Effector memory CD8-positive, alpha-beta T cell (primary cell): ENCODE results near the gene ANKRD53.

ENCODE experiments used
- ATAC-seq: fragments of 150-1000 bp; cut with Tn5 transposase; replicated peaks from 2 replicates; pipeline ENCODE4 v1.10.0; 2021; ENCODE audit warnings: mild to moderate bottlenecking, moderate library complexity
- DNase-seq, 3 experiments: peaks; one replicate each; pipeline ENCODE4 v3.0.0; 2021
- H3K27ac Mint-ChIP-seq, 2 donors: one replicate each; pipeline ENCODE4 v1.8.0; 2022; ENCODE audit warnings: mild to moderate bottlenecking in 2 of 2, mixed read lengths in 2 of 2, moderate library complexity in 2 of 2
- H3K27me3 Mint-ChIP-seq, 2 donors: one replicate each; pipeline ENCODE4 v1.8.0; 2022; ENCODE audit warnings: mixed read lengths in 2 of 2
- H3K36me3 Mint-ChIP-seq: one replicate; pipeline ENCODE4 v1.8.0; 2022; ENCODE audit warnings: mild to moderate bottlenecking, moderate library complexity, mixed read lengths; ENCODE audit not compliant: insufficient read depth
- H3K4me1 Mint-ChIP-seq, 2 donors: one replicate each; pipeline ENCODE4 v1.8.0; 2022; ENCODE audit warnings: low read depth in 2 of 2, mixed read lengths in 2 of 2
- H3K4me3 Mint-ChIP-seq, 2 donors: one replicate each; pipeline ENCODE4 v1.8.0; 2022; ENCODE audit warnings: mild to moderate bottlenecking in 2 of 2, mixed read lengths in 2 of 2, moderate library complexity in 2 of 2
- H3K9me3 Mint-ChIP-seq, 2 donors: one replicate each; pipeline ENCODE4 v1.8.0; 2022; ENCODE audit warnings: mixed read lengths in 2 of 2

The ANKRD53 gene

DNA sequence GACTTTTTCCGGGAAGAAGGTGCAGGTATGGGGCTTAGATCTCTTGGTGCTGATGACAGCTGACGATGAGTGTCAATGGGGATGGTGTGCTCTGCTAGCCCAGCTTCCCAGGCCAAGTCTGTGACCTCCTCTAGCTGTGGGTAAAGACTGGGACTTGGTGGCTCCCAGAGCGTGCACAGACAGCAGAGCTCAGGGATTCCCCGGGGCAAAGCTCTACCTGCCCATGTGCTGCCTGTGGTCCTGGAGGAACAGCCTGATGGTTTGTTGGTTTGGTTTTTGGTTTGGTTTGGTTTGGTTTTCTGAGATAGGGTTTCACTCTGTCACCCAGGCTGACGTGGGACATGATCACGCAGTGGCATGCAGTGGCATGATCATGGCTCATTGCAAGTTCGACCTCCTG, 23.5 kb upstream of the ANKRD53 start:
- peaks cover 3 to 5% of the 10 kb centered on the region in 2 donors for H3K4me1 Mint-ChIP-seq
- no peaks in the 10 kb centered on the region for H3K9me3 Mint-ChIP-seq
- no peak overlapping the region for H3K27ac Mint-ChIP-seq
- ATAC-seq, result no peak
- H3K27me3 Mint-ChIP-seq, result peaks cover 41 to 59% of the 10 kb centered on the region in 2 donors
- DNase-seq, result no peak
- no peak overlapping the region for H3K4me3 Mint-ChIP-seq
- H3K36me3 Mint-ChIP-seq, result no peaks in the 10 kb centered on the region

DNA sequence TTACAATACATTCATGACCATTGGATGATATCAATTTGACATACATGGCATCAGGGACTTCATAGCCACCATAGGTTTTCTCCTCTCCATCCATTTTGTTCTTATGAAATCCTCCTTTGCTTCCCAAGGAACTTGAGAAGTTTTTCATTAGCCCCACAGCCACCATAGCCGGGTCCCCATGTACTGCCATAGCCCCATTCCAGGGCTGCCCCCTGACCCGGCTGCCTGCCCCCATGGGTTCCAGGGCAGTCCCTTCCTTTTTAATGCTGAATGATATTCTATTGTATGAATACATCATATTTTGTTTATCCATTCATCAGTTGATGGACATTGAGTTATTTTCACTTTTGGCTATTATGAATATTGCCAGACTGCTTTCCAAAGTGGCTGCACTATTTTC, 22.3 kb upstream of the ANKRD53 start:
- no peak overlapping the region for H3K27ac Mint-ChIP-seq
- no peak overlapping the region for H3K4me3 Mint-ChIP-seq
- peaks cover 45 to 71% of the 10 kb centered on the region in 2 donors for H3K27me3 Mint-ChIP-seq
- H3K9me3 Mint-ChIP-seq, result no peaks in the 10 kb centered on the region
- DNase-seq (no peak), ATAC-seq (no peak)
- H3K4me1 Mint-ChIP-seq, result peaks cover 3 to 5% of the 10 kb centered on the region in 2 donors
- no peaks in the 10 kb centered on the region for H3K36me3 Mint-ChIP-seq

DNA sequence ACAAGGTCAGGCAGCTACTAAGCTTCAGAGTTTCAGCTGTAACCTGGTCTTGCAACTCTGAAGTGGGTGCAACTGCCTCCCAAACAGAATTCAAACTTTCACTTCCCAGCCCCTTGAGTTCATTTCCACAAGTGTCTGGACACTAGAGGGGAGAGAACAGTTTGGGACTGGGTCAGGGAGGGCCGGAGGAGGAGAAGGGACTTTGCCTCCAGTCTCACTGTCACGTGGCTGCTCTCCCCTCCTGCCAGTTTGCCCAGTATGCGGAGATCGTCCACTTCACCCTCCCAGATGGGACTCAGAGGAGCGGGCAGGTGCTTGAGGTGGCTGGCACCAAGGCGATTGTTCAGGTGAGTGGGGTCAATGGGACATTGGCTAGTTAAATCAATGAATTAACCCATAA, 20.6 kb upstream of the ANKRD53 start:
- H3K27ac Mint-ChIP-seq, result no peak overlapping the region
- no peak for DNase-seq
- H3K4me3 Mint-ChIP-seq, result no peak overlapping the region
- H3K27me3 Mint-ChIP-seq, result peaks cover 50 to 77% of the 10 kb centered on the region in 2 donors
- peaks cover 3 to 5% of the 10 kb centered on the region in 2 donors for H3K4me1 Mint-ChIP-seq
- H3K36me3 Mint-ChIP-seq, result no peaks in the 10 kb centered on the region
- no peaks in the 10 kb centered on the region for H3K9me3 Mint-ChIP-seq
- no peak for ATAC-seq

DNA sequence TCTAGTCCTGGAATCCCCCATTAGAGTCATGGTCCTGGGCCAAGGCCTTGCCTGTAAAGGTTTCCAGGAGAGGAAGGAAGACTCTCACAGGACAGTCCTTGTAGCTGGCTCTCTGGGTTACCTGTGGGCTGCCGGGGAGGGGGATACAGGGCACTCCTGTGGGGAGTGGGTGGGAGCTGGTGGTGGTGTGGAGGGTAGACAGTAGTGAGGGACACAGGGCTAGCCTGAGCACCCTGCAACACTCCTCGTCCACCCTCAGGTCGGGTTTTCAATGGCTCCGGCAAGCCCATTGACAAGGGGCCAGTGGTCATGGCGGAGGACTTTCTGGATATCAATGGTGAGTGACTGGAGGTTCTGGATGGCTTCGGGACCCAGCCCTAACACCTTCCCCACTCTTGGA, 19.7 kb upstream of the ANKRD53 start:
- no peak for DNase-seq
- H3K4me3 Mint-ChIP-seq, result no peak overlapping the region
- ATAC-seq, result no peak

DNA sequence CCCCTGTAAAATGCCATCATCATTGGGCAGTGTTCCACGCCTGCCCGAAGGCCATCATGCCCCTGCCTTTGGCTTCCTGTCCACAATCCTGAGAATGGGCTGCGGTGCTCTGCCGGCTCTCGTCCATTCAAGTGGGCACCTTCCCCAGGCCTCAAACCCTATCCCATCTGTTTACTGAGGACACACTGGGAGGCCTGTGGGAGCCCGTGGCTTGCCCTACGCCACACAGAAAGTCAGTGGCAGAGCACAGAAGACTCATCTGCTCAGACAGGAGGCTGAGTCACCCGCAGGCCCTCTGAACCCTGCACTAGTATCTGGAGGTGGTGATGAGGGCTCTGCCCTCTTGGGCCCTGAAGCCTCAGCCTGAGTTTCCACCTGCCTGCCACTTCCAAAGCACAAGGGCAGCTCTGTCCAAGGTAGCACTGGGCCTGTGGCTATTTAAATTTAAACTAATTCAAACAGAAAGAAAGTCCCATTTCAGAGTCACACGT, 19.1 kb upstream of the ANKRD53 start:
- Mint-ChIP-seq H3K4me3 (no peak overlapping the region), H3K9me3 (no peaks in the 10 kb centered on the region), H3K36me3 (no peaks in the 10 kb centered on the region), H3K27ac (no peak overlapping the region), H3K27me3 (peaks cover 44 to 92% of the 10 kb centered on the region in 2 donors), H3K4me1 (peaks cover 3 to 5% of the 10 kb centered on the region in 2 donors)
- ATAC-seq, result no peak
- no peak for DNase-seq

More for the DNA sequence above, 19.7 kb upstream of the ANKRD53 start:
- H3K27me3 Mint-ChIP-seq, result peaks cover 50 to 87% of the 10 kb centered on the region in 2 donors
- H3K36me3 Mint-ChIP-seq, result no peaks in the 10 kb centered on the region
- peaks cover 3 to 5% of the 10 kb centered on the region in 2 donors for H3K4me1 Mint-ChIP-seq
- no peak overlapping the region for H3K27ac Mint-ChIP-seq
- no peaks in the 10 kb centered on the region for H3K9me3 Mint-ChIP-seq

DNA sequence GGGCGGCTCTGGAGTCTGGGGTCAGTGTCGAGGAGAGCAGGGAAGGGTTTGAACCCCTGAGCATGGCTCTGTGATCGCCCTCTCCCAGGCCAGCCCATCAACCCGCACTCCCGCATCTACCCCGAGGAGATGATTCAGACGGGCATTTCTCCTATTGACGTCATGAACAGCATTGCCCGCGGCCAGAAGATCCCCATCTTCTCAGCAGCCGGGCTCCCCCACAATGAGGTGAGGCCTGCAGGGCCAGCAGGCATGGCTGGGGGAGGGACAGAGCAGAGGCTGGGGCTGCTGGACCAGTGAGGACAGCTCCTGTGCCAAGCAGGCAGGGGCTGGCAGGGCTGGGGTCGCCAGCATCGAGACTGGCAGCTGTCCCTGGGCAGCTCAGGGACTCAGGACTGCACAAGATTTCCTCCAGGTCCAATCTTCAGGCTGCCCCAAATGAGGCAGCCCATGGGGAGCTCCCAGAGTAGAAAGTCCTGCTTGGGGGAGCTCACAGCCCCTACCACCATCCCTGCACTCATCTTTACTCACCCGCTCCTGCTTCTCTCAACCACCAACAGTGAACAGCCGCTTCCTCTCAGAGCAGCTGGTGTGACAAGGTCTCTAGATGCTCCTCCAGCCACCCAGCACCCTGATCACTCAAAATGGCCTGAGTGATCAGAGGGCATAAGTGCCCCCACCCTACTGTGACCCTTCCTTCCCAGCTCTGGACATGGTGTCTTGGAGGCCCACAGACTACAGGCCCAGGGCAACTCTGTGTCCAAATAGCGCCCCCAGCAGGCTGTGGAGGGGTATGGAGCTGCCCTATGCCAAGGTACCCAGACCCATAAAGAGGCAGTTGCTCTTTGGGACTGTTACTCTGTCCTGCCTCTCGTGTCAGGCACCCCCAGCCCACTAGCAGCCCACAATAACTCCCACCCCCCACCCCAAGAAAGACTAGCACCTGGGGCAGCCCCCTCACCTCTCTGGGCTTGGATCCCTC, 18.3 kb upstream of the ANKRD53 start:
- H3K4me1 Mint-ChIP-seq, result peaks cover 7 to 10% of the 10 kb centered on the region in 2 donors
- H3K27me3 Mint-ChIP-seq, result peaks cover 43 to 92% of the 10 kb centered on the region in 2 donors
- no peaks in the 10 kb centered on the region for H3K9me3 Mint-ChIP-seq
- H3K27ac Mint-ChIP-seq, result no peak overlapping the region
- DNase-seq, result no peak
- H3K36me3 Mint-ChIP-seq, result no peaks in the 10 kb centered on the region
- no peak overlapping the region for H3K4me3 Mint-ChIP-seq
- ATAC-seq, result no peak

DNA sequence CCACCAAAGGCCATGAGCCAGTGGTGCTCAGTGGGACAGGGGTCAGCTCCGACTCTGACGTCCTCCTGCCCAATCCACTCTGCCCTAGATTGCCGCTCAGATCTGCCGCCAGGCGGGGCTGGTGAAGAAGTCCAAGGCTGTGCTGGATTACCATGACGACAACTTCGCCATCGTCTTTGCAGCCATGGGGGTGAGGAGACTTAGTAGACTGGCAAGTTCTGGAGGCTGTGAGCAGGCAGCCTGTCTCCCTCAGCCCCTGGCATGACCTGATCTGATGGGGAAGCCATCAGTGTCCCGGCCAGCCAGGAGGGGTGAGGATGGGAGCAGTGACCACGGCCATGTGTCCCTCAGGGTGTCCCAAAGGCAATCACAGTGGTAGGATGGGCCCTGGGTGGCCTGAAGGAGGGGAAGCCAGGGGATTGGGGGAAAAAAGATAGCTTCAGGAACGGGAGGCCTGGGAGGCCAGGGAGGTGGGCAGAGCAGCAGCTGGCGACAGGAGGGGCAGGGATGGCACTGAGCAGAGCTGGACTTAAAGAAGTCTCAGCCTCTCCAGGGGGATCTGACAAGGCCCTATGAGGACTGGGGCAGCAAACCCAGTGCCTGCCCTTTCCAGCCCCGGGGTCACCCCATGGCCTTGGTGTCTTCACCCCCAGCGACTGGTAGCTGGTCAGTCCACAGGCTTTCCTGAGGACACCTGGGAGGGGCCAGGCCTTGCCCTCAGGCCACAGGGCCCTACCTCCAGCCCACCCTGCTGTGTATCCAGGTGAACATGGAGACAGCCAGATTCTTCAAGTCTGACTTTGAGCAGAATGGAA, 17.4 kb upstream of the ANKRD53 start:
- Mint-ChIP-seq H3K27ac (no peak overlapping the region), H3K27me3 (peaks cover 35 to 84% of the 10 kb centered on the region in 2 donors), H3K4me3 (no peak overlapping the region), H3K4me1 (peaks cover 8 to 12% of the 10 kb centered on the region in 2 donors), H3K36me3 (no peaks in the 10 kb centered on the region), H3K9me3 (no peaks in the 10 kb centered on the region)
- DNase-seq (no peak), ATAC-seq (no peak)

DNA sequence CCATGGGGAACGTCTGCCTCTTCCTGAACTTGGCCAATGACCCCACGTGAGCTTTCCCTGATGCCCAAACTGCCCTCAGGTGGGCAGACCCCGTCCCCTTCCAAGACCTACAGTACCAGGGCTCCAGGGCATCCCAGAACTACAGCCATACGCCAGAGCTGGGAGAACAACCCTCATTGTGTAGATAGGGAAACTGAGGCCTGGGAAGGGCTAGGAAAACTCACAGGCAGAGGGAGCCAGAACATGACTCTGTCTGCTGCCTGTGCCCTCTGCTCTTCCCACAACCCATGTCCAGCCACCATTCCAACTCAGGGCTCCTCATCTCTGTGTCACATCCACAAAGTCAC, 16.8 kb upstream of the ANKRD53 start:
- Mint-ChIP-seq H3K27me3 (peaks cover 29 to 78% of the 10 kb centered on the region in 2 donors), H3K4me3 (no peak overlapping the region), H3K4me1 (peaks cover 8 to 12% of the 10 kb centered on the region in 2 donors), H3K9me3 (no peaks in the 10 kb centered on the region), H3K36me3 (no peaks in the 10 kb centered on the region), H3K27ac (no peak overlapping the region)
- DNase-seq, result no peak
- ATAC-seq, result no peak

DNA sequence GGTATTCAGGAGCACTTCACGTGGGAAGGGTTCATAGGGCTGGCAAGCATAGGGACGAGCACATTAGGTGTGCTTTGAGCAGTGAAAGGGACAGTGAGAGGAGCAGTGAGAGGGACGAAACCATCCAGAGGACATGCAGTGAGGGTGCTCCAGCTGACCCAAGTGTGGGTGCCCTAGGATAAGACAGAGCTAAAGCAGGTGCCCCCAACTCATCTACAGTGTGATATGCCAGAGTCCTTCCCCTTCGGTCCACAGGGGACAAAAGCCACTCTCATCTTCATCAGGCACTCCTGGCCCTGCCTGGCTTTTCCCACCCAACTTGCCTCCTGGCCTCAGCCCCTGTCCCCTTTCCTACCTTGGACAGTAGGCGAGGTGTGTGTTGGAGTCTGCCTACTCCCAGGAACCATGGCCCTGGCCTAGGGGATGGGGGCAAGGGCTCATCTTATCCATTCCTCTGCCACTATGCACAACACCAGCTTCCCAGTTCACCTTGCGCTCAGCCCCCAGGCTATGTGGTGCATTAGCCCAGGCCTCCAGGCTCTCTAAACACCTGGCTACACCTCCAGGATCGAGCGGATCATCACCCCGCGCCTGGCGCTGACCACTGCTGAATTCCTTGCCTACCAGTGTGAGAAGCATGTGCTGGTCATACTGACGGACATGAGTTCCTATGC, 16.1 kb upstream of the ANKRD53 start:
- Mint-ChIP-seq H3K36me3 (no peaks in the 10 kb centered on the region), H3K27ac (no peak overlapping the region), H3K27me3 (peaks cover 26 to 76% of the 10 kb centered on the region in 2 donors), H3K9me3 (no peaks in the 10 kb centered on the region), H3K4me1 (peaks cover 8 to 12% of the 10 kb centered on the region in 2 donors), H3K4me3 (no peak overlapping the region)
- ATAC-seq (no peak), DNase-seq (no peak)

DNA sequence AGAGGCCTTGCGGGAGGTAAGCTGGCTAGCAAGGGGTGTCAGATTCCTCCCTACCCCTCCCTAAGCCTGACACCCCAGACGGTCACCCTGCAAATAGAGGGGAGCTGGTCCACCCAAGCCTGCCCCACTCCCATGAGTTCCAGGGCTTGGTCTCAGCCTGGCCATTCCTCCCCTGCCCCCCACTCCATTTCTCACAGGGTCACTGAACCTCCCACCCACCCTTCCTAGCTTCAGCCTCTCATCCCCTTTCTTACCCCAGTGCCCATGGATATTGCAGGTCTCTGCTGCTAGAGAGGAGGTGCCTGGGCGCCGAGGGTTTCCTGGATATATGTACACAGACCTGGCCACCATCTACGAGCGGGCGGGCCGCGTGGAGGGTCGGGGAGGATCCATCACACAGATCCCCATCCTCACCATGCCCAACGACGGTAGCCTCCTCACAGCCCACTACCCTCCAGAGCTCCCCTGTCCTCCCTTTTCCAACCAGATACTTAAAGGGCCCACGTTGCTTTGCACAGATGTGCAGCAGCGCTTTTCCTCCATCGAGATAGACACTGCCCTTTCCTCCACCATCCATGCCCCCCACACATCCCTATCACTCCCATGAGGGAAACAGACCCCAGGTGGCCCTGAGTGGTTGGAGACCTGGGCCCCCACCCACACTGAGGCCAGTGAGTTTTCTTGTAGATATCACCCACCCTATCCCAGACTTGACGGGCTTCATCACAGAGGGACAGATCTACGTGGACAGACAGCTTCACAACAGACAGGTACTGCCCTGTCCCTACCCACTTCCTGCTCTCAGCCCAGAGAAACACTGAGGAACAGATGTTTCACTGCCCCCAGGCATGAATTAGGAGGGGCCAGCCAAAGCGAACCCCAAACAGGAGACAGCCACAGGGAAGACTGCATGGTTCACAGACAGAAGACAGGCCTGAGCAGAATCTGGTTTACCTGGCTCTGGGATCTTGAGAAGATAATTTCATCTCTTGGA, 15.2 kb upstream of the ANKRD53 start:
- H3K4me1 Mint-ChIP-seq, result peaks cover 8 to 12% of the 10 kb centered on the region in 2 donors

DNA sequence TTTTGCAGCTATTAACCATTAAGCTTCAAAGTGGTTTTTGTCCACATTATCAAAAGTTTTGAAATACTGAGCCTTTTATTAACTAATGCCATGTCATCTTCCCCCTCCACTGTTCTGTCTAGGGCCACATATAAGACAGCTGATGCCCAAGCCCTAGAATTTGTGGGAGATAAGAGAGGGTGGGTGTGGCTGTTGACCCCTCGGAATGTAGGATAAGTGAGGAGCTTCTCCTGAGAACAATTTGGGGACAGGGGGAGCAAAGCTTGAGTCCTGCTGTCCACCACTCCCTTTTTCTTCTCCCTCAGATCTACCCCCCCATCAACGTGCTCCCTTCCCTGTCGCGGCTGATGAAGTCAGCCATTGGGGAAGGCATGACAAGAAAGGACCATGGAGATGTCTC, 14.3 kb upstream of the ANKRD53 start:
- no peak overlapping the region for H3K27ac Mint-ChIP-seq
- H3K4me3 Mint-ChIP-seq, result peak overlapping the region in 1 of 2 donors; percentile 76
- no peaks in the 10 kb centered on the region for H3K9me3 Mint-ChIP-seq
- no peak for DNase-seq
- H3K4me1 Mint-ChIP-seq, result peaks cover 5 to 7% of the 10 kb centered on the region in 2 donors
- no peak for ATAC-seq
- H3K27me3 Mint-ChIP-seq, result peaks cover 20 to 59% of the 10 kb centered on the region in 2 donors
- H3K36me3 Mint-ChIP-seq, result no peaks in the 10 kb centered on the region

More for the DNA sequence above, 15.2 kb upstream of the ANKRD53 start:
- Mint-ChIP-seq H3K4me3 (no peak overlapping the region), H3K27me3 (peaks cover 20 to 68% of the 10 kb centered on the region in 2 donors), H3K36me3 (no peaks in the 10 kb centered on the region), H3K9me3 (no peaks in the 10 kb centered on the region), H3K27ac (no peak overlapping the region)
- ATAC-seq (no peak), DNase-seq (no peak)
